ENCODE results near the gene OTUB2.

The OTUB2 gene

DNA sequence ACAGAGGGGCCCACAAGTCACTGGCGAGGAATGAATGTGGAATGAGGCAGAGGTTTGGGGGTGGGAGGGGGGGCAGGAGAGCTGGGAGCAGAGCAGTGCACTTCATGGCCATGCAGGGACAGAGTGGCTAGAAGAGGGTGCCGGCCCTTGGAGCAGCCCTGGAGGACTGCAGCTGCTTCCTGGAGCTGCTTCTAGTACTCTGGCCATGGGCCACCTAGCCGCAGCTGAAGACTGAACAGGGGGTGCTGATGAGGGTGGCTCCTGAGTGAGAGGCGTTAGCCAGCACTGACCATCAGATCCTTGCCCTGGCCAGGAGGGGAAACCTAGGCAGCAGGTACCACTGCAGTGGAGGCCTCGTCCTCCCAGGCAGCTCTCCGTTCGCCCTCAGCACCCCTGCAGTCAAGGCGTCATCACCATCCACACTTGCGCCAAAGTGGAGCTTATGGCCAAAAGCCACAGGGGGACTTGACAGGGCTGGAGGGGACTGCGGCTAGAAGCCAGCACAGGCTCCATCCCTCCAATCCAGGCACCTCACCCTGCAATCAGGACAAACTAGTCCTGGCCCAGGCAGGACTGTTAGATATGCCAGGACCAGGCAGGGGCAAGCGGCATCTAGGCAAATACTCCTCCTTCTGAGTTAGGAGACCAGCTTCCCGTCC is 16.4 kb downstream of the OTUB2 start:
- no peak for DNase-seq

DNA sequence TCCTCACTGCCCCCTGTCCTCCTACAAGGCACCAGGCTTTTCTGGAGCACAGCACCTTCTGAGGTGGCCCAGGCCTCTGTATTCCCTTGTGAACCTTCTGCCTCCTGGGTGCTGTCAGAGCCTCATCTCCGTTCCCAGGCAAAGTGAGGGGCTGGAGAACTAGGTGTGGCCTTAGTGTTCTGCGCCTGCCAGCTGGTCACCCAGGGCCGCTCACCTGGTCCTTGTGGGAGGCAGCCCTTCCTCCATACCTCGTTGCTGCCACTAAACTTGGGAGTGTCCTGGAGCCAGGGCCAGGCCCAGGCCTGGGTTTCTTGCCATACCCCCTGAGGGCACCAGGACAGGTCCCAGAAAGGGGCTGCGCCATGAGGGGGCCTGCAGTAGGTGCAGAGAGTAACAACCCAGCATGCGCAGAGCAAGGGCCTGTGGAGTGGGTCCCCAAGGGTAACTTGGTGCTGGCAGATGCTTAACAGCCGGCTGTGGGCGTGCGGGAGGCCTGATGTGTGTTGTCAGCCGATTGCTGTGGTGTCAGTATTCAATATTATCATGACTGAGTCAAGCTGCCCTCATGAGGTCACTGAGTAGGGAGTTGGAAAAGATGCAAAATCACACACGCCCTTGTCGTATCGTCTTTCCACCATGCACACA is 17.1 kb downstream of the OTUB2 start:
- DNase-seq = no peak

DNA sequence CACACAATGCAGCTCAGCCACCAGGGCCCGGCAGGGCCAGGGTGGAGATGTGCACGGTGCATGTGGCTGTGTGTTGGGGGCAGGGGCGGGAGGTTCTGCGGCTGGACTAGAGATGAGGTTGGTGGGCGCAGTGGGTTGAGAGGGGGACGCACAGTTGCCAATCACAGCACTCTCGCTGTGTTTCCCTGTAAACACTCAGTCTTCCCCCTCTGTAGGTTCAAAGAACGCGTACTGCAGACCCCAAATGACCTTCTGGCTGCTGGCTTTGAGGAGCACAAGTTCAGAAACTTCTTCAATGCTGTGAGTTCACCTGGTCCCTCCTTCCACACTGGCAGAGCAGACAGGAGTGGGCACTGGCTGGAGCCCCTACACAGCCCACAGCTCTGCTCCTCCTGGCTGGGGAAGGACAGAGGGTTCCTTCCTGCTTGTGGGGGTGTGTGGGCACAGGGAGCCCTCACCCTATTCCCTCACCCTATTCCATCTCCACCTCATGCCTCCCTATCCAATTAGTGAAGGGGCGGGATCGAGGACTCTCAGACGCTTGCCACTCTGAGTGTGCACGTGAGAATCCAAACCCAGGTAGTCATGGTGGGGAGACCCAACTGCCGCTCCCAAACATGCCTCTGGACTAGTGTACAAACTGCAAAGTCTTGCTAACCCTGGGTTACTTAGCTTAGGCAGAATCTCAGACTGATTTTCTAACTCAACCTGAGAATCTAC is 17.8 kb downstream of the OTUB2 start:
- DNase-seq = no peak

DNA sequence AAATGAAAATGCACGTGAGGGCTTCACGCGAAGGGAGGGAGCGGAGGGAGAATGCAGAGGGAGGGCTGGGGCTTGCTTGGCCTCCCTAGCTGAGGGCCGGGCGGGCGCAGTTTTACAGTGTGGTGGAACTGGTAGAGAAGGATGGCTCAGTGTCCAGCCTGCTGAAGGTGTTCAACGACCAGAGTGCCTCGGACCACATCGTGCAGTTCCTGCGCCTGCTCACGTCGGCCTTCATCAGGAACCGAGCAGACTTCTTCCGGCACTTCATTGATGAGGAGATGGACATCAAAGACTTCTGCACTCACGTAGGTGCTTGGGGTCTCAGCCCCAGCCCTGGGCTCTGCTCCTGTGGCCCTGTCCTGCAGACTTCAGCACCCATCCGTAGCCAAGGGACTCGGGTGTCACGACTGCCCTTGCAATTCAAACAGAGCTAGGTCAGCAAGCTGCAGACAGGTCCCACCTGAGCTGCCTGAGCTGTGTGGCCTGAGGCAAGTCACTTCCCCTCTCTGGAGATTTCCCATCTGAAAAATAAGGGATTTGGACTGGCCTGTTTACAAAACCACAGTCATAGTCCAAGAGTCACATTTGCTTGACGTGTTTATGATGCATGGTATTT is 18.4 kb downstream of the OTUB2 start:
- DNase-seq = no peak

DNA sequence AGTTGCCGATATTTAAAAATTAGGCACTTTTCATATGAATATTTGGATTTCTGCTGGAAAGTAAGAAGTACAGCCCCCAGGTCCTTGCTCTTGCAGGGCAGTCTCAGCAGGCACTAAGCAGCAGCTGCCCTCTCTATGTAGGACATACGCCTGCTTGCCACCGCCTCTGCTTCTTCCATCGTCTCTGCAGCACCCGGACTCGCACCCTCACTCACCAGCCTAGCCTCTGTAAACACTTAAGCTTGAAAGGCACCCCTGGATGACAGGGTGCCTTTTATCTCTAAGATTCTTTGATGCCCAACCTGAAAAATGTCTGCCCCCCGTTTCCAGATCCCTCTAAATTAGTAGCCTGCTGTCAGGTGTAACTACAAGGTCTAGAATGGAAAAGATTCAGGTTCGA is 19.0 kb downstream of the OTUB2 start:
- no peak for DNase-seq

DNA sequence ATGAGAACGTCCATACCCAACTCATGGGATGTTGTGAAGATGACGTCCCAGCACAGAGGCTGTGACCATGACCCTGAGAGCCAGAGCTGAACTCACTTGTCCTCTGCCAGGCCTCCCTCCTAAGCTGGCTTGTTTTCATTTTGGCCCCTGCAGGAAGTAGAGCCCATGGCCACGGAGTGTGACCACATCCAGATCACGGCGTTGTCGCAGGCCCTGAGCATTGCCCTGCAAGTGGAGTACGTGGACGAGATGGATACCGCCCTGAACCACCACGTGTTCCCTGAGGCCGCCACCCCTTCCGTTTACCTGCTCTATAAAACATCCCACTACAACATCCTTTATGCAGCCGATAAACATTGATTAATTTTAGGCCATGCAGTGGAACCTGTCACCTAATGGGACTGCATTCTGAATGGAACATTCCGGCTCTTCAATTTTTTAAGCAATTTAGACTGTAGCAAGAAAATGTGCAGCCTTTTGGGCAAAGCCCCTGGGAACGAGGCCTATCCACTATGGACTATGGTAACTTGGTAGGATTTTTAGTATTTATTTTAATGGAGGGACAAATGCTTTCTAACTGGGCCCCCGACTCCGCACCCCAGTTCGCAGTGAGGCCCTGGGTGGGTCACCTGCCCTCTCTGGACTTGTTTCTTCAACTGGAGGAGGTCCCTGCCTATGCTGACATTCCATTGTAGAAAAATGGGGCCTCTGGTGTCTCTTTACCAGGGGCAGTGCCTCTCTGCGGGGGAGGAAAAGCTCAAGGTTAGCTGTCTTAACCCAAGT is 19.6 kb downstream of the OTUB2 start:
- no peak for DNase-seq

DNA sequence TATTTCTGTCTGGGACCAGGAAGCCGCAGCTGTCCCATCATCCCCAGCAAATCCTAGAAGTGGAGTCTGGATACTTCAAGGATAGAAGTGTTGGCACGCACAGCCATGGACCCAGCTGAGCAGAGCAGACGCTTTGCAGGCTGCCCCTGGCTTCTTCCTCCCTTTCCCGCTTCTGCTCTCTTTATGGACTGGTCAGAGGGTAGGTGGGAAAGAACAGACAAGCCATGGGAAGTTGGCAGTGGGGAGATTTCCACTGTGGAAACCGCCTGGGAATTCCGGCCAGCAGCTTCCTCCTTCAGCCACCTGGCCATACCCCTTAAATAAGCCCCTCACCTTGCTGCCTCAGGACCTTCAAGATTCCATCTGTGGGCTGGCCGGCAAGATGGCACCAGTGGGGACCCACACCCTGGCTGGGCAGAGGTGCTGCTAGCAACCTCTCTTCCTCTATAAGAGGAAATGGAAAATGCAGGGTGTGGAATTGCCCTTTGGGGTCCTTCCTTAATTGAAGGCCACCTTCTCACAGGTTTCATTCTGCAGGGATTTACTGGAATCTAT is 20.6 kb downstream of the OTUB2 start:
- DNase-seq = no peak

DNA sequence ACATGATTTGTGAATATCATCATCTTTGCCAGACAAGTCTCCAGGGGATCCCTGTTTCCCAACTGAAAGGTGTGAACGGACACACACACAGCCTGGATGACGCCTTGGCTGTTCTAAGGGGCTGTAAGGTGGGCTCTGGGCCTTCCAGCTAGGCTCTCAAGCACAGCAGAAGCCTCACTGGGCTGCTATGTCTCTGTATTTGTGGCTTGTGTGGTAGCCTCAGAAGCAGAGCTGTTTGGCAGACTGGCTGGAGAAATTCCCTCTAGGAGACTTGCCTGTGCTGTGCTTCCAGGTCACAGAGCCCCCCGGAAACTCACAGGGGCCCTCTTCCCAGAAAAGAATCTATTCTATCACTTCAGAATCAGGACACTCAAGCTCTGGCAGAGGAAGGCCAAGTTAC is 21.4 kb downstream of the OTUB2 start:
- DNase-seq = no peak

DNA sequence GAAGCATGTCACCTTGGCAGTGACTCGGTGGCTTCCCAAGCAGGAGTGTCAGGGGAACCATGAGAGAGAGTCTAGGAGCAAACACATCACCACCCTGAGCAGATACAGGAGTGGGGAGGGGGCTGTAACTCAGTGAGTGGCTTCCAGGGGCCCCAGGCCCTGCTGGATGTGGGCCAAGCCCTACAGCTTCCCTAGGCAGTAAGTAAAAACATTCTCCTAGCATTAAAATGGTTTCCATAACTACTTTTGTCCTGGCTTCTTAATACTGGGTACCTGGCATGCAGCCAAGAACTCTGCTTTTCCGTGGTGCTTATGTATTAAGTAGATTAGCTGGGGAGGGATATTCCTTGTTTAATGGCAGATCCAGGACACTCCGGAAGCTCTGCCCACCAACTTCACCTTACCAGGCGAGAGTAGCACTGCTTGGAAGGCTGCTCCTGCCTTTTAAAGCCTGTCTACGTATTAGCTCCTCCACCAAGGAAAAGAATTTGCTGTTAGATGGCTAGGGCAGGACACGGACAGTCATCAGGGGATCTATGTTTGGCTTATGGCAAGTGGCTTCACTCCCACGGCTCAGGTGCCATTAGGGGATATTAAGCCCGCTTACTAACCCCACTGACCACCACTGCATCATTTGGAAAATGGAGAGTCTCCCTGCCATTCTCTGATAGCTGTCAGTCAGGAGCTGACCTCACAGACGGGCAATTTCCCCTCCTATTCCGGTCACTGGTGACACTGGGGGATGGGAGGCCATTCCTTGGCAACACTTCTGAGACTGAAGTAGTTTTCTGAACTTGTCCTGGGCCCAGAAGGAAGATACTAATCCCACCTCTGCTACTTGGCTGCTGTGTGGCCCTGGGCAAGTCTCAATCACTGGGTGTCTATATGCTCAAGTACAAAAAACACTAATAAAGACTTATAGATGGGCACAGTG is 22.8 kb downstream of the OTUB2 start:
- DNase-seq = no peak

DNA sequence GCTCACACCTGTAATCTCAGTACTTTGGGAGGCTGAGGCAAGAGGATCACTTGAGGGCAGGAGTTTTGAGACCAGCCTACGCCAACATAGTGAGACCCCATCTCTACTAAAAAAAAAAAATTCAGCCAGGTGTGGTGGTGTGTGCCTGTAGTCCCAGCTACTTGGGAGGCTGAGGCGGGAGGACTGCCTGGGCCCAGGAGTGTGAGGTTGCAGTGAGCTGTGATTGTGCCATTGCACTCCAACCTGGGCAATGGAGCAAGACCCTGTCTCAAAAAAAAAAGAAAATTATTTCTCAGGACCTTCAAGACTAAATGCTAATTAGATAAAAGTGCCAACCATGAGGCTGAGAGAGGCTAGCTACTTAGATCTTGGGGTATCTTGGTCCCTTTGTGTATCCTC is 23.5 kb downstream of the OTUB2 start:
- DNase-seq = no peak

DNA sequence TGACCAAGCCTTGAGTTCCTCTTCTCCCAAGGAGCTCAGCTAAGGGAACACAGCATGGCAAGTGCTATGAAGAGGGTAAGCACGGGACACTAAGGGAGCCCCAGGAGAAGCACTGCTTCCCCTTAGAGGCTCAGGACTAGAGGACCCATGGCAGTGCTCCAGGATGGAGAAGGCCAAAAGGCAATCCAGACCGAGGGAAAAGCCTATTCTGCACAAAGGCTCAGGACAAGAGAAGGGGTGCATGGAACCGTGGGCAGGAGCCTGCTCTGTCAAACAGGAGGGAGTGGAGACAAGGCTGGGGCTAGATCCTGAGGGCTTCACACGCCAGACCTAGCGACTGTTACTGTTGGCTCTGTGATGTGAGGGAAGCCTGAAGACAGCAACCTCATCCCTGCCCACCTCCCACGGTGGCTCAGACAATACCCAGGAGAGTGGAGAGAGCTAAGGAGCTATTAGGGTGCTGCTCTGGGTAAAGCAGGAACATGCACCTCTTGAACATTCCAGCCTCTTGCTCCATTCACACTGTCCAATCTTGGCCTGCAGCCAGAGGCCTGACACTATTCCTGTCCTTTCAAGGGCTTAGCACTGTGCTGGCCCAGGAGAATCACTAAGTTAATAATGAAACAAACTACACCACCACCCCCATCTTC is 24.2 kb downstream of the OTUB2 start:
- DNase-seq = no peak

DNA sequence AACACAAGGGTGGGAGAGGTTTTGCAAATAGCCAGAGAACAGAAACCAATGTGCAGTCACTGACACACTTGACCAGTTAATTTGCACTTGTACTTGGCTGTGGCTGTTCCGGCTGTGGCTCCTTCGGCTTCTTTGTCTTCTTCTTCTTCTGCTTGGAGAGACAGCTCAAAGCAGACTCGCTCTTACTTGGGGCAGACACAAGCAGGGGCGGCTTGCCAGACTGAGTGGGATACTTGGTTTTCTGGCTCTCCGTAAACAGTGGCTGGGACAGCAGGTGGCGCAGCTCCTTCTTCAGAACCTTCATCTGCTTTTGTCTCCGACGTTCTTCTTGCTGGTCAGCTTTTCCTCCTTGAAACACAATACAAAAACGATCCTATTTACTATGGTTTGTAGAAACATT is 25.0 kb downstream of the OTUB2 start:
- no peak for DNase-seq

DNA sequence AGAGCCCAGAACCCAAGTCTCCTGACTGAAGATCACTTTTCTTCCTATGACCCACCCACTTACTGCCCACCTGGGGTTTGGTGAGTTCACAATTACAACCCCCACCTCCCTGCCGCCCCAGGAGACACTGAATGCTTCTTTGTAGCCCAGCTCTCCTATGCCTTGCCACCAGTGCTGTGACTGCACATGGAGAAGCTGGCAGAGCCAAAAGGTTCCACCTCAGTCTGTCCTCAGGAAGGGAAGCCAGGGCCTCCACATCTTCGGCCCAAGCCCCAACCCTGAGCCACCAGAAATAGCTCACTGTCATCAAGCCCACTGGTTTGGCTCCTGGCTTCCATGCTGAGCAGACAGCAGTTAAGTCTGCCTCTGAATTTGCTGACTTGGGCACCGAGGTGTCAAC is 25.6 kb downstream of the OTUB2 start:
- DNase-seq = no peak

DNA sequence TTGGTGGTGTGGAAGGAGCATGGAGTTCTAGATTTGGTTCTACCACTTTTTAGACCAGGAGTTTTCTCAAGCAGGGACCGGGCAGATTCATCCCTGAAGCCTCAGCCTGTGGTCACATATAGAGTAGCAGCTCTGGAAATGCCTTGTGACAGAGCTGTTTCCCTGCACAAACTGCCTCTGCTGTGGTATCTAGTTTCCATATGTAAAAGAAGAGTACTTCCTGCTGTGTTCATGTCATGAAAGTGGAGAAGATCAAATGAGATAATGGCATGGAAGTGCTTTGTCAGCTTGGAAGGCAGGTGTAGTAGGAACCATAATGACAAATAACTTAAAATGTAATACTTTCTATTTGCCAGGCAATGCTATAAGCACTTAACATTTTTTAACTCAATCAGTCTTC is 26.1 kb downstream of the OTUB2 start:
- no peak for DNase-seq

DNA sequence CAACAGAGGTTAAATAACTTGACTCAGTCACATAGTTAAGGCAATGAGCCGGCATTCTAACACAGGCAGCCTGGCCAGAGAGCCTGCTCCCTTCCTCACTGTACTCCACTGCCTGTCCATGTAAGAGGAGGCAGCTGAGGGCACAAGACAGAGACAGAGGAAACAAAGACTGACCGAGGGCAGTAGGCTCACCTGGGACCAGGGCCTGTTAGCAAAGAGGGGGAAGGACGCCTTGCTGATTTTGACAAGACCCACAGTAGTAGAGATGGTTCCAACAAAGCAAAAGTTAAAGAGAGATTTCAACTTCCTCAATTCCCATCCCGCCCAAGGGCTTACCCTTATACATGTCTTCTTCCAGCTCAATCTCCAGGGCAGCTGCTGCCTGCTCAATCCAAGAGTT is 26.5 kb downstream of the OTUB2 start:
- no peak for DNase-seq

DNA sequence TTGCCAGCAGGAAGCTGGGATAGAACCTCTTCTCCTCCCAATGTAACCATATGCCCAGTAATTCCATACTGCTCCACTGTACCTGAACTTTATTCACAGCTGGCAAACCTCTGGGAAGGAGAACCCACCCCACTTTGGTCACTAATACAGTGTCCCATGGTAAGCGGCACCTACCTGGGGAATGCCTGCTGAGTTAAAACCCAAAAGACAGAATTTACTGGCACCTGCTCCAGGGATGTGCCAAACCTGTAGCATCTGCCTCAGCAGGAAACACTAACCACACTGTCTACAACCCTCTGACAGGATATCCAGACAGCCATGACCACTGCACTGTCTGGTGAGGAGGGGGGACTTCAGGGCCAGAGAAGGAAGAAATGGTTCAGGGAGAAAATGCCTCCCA is 28.3 kb downstream of the OTUB2 start:
- no peak for DNase-seq

DNA sequence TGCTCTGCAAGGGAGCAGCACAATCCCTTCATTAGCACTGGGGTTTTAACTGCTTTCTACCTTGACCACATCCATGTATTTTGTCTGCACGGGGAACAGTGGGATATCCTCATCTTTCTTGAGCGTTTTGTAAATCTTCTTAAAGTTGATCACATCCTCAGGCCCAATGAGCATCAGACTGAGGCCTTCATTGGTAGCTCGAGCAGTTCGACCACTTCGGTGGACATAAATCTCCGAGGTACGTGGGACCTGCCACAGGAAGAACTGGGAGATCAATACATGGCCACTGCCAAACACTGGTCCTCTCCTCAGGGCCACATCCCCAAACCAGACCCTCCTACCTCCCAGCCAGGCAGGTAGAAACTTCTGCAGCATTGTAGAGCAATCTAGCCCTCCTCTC is 28.8 kb downstream of the OTUB2 start:
- no peak for DNase-seq

DNA sequence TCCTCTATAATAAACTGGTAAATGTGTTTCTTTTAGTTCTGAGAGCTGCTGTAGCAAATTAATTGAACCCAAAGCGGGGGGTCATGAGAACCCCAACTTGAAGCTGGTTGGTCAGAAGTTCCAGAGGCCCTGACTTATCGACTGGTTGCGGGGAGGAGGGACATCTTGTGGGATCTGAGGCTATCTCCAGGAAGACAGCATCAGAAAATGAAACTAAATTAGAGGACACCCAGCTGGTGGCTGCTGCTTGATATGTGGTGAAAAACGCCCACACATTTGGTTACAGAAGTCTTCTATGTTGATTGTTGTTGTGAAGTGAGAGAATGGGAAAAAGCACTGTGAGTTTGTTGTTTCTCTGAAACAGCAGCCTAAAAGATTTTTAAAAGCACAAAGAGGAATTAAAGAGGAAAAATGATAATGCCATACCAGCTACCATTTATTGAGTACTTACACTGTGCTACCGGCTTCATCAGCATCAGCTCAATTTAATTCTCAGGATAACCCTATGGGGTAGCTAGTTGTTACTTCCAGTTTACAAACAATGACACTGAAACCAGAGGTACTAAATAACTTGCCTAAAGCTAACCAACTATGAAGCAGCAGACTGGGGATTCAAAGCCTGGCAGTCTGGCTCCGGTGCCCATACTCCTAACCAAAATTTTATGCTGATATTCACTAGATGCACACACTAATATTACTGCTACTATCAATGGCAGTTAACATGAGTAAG is 30.6 kb downstream of the OTUB2 start:
- DNase-seq = no peak

DNA sequence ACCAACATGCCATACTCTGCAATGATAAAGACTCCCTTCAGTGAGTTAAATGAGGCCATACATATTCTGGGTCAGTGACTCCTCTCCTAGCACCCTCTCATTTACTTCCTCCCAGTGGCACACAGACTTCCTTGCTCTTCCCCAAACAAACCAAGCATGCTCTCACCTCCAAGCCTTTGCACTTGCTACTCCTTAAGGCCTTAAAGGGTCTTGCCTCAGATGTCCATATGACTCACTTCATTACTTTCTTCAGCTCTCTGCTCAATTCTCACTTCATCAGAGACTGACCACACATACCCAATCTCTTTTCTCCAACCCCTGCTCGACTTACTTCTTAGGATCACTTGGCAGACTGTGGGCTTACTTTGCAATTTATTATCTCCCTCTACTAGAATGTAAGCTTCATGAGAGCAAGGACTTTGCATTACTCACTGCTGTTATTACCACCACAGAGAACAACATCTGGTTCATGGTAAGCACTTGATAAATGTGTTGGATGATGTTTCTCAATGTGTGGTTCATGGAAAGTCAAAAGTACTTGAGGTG is 32.1 kb downstream of the OTUB2 start:
- DNase-seq = no peak

DNA sequence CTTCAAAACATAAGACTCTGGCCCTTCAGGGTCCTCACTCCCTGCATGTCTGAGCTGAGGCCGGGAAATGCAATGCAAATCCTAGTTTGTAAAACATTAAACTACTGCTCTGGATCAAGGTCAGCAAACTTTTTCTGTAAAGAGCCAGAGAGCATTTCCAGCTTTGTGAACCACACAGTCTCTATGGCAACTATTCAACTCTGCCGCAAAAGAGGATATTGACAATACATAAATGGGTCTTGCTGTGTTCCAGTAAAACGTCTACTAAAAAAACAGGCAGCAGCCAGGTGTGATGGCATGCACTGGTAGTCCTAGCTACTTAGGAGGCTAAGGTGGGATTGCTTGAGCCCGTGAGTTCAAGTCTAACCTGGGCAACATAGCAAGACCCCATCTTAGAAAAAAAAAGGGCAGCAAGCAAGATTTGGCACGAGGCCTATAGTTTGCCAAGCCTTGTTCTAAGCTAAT is 32.6 kb downstream of the OTUB2 start:
- no peak for DNase-seq
